Left colon (tissue), 2 donors: ENCODE results near the gene ZDHHC11. TPM values are rescaled to one million over a fixed set of nuclear protein-coding genes. Genes with fewer than 3 reads are reported as not detected.
A peak's percentile ranks its signal among the peaks of the same experiment; 100 is the strongest.
"Not testable (repeated sequence)": the region's sequence is repeated elsewhere in the genome, so short reads cannot be mapped to it uniquely, and the experiment has no call there.

Source experiments
- ATAC-seq: fragments of 200-7000 bp; cut with Tn5 transposase; one replicate; pipeline ENCODE4 v1.9.1; 2020; ENCODE audit warnings: mild to moderate bottlenecking, moderate library complexity
- DNase-seq, 2 donors: peaks; one replicate each; pipeline ENCODE4 v3.0.0-alpha.2; 2020
- intact Hi-C, 2 donors: fragments of 100-400 bp; cut with DNase I in 1 of 2; cut with micrococcal nuclease in 1 of 2; formaldehyde crosslinking; loops; one replicate each; pipeline versions ENCODE4 v1.11.2 to v1.14.0; 2022; cut with DNase I, micrococcal nuclease
- total RNA-seq, 2 donors: library from RNA; stranded (reverse); fragmentation: NEBNext Ultra II Directional; extraction: Animal tissue kit (Norgen Biotek cat#: 25700); gene quantifications; one replicate each; pipeline ENCODE4 v1.2.1, GENCODE V29; 2021
- donor health status: DM: no; HTN: no; CAD: no.
- donor health status: DM: yes; HTN: yes; CAD: no.

Gene ZDHHC11
- total RNA-seq, 2 donors from 2014 or later, result 2.7 to 27.8 TPM

DNA sequence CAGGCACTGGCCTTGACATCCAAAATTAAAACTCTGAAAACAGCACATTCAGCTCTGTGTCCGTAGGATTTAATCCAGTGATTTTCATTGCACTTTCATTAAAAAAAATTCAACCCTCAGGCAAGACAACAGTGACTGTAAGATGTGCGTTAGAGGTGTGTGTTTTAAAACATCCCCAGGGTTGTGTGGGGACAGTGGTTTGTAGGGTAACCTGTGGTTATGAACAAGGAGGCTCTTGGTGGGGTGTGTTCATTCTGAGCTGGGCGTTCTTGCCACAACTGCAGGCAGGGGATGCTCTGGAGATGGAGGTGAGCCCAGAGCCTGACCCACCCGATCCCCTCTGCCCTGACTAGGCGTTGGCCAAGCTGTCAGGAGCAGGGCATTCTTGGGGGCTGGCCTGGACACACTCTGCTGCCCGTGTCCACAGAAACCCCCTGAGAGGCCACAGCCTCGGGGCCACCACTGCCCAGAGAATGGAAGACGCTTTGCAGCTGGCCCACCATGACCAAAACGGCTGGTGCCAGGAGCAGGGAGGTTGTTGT lies 103.4 kb downstream of the ZDHHC11 start:
- DNase-seq, ATAC-seq: not testable (repeated sequence)
- intact Hi-C loops, result loop anchor here in 1 of 2 donors (5.0 kb wide), 1 partner anchor 95 kb away; no protein-coding TSS in a partner anchor

- ATAC-seq (no peak), DNase-seq (peak in 1 of 2 donors; percentile 24)
- intact Hi-C loops, result loop anchor here in 1 of 2 donors (5.0 kb wide), 1 partner anchor 96 kb away; no protein-coding TSS in a partner anchor
These were observed 104.5 kb downstream of the ZDHHC11 start for GRCh38 chr5:746258-746761.

Other genes with a start within 250 kb of the ZDHHC11 start
- gene CEP72, start 238.6 kb downstream of the ZDHHC11 start, total RNA-seq, result 1 to 10 TPM; 4.1 to 8.2 TPM
- 1 to 10 TPM; 3.9 to 6.3 TPM for gene TPPP, start 157.6 kb downstream of the ZDHHC11 start, total RNA-seq
- 10 to 100 TPM in 1 of 2 donors, 1 to 10 TPM in 1; 1.5 to 15.9 TPM for gene ZDHHC11B, start 66.3 kb downstream of the ZDHHC11 start, total RNA-seq
- gene BRD9, start 41.8 kb upstream of the ZDHHC11 start, total RNA-seq, result 10 to 100 TPM; 27.6 to 42.9 TPM
- 1 to 10 TPM; 2.1 to 4.3 TPM for gene TRIP13, start 41.9 kb upstream of the ZDHHC11 start, total RNA-seq
- 1 to 10 TPM; 1.6 TPM for gene NKD2, start 157.8 kb upstream of the ZDHHC11 start, total RNA-seq